Measurements from ENCODE around the gene LSM5.
A peak's percentile ranks its signal among the peaks of the same experiment; 100 is the strongest.
"Not testable (repeated sequence)": the region's sequence is repeated elsewhere in the genome, so short reads cannot be mapped to it uniquely, and the experiment has no call there.

The LSM5 gene

DNA sequence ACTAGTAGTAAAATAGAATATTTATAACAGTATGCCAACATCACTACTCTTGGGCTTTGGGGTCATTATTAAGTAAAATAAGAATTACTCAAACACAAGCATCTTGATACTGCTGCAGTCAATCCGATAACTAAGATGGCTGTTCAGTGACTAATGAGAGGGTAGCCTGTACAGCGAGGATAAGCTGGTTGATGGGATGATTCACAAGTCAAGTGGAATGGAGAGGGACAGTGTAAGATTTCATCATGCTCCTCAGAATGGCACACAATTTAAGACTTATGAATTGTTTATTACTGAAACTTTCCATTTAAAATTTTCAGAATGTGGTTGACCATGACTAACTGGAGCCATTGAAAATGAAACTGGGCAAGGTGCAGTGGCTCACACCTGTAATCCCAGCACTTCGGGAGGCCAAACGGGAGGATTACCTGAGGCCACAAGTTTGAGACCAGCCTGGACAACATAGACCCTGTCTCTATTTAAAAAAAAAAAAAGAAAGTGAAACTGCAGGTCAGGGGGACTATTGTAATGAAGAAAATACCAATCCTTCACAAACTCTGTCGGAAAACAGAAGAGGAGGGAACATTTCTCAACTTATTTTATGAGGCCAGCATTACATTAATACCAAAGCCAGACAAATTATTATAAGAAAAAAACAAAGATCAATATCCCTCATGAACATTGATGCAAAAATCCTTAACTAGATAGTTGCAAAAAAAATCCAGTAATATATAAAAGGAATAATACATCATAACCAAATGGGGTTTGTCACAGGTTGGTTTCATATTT, 16.3 kb upstream of the LSM5 start:
- DNase-seq (ENCODE audit: low read depth in 2 of 2): no peak

GRCh38 chr7:32502728-32503127, 12.5 kb upstream of the LSM5 start:
- no peak for DNase-seq (ENCODE audit: low read depth in 2 of 2)

DNA sequence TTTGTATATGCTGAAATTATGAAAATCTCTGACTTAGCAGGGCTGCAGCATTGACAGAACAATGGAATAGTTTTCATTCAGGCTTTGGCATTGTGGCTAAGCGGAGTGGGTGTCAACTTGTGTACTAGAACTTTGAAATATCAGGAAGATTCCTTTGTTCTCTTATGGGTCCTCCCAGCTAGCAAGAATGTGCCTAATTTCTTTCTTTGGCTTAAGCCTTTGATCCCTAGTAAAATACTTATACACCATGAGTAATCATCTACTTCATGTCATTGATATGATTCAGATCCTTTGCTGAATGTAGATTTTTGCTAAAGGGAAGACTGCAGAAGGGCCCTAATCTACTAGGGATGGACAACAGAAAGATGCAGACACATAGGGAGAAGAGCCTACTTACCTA, 11.3 kb upstream of the LSM5 start:
- DNase-seq (ENCODE audit: low read depth in 2 of 2): no peak

DNA sequence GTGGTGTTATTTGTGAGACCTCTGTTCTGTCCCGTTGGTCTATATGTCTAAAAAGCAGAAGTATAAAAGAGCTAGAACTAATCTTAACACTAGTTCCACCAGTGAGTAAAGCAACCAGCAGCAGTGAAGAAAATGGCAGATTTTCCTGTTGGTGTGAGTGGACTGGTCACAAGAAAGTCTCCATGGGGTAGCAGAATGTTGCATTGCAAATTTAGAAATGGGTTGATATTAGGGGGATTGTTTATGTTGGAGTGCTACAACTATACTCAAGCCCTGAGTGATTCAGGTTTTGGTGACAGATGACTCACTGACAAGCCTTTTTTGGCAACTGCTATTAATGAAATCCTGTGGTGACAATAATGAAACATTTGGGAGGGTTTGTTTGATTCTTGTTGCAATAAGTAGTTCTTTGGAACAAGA, 10.8 kb upstream of the LSM5 start:
- no peak for DNase-seq (ENCODE audit: low read depth in 2 of 2)

- DNase-seq (ENCODE audit: low read depth in 2 of 2): not testable (repeated sequence)
Observed at GRCh38 chr7:32500216-32500615, 10.0 kb upstream of the LSM5 start.

DNA sequence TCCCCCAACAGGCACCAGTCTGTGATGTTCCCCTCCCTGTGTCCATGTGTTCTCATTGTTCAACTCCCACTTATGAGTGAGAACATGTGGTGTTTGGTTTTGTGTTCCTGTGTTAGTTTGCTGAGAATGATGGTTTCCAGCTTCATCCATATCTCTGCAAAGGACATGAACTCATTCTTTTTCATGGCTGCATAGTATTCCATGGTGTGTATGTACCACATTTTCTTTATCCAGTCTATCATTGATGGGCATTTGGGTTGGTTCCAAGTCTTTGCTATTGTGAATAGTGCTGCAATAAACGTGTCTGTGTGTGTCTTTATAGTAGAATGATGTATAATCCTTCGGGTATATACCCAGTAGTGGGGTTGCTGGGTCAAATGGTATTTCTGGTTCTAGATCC, 9.6 kb upstream of the LSM5 start:
- DNase-seq (ENCODE audit: low read depth in 2 of 2): not testable (repeated sequence)

- DNase-seq (ENCODE audit: low read depth in 2 of 2): no peak
Observed at GRCh38 chr7:32496052-32496813, 6.1 kb upstream of the LSM5 start.

DNA sequence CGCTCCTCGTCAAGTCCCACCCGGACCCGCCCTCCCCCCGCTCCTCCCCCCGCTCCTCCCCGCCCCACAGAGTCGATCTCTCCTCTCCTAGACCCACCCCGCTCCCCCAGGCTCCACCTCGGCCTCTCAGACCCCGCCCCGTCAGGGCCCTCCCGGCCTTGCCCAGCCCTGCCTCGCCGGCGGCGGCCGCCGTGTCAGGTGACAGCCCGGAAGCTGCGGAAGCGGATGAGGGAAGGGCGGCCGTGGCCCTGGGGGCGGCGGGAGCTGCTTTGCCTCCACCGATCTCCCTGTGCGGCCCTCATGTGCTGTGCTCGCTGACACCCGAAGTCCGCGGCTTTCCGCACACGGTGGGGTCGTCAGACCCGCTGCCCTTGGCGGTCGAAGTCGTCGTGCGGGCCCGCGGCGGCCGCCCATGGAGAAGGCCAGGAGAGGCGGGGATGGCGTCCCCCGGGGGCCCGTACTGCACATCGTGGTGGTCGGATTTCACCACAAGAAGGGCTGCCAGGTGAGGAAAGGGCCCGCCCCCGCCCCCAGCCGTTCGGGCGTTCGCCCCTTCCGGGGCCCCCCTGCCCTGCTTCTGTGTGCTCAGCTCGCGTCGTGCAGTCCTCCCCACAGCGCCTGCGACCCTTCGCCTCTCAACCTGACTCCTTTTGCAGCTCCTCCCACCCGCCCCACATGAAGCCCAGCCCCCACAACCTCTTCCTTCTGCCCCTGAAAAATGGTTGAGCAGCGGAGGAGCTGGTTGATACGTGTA, 5.3 kb upstream of the LSM5 start, which contains the start of gene AVL9:
Gene AVL9 (plus strand): TSS at position 192 of the 754 bp plus-strand sequence. CDS start 221 bp downstream, at position 413.
- DNase-seq (ENCODE audit: low read depth in 2 of 2): peak; percentile 99

GRCh38 chr7:32494946-32495297, 4.7 kb upstream of the LSM5 start:
- no peak for DNase-seq (ENCODE audit: low read depth in 2 of 2)

DNA sequence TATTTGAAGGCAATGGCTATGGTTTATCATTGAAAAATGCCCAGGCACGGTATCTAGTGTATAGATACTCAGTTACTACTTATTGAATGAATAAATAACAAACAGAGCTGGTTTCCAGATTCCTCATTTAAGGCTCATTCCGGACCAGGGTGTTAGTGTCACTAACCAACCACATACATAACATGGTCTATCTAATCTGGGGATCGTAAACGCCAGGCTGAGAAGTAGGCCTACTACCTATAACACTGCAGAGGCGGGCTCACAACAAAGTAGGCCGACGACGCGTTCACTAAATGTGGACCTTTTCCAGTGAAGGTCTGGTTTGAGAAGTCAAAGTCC, 423 bp downstream of the LSM5 start:
- no peak for DNase-seq (ENCODE audit: low read depth in 2 of 2)

- DNase-seq (ENCODE audit: low read depth in 2 of 2): no peak
Observed at GRCh38 chr7:32481921-32482320, 8.3 kb downstream of the LSM5 start.

DNA sequence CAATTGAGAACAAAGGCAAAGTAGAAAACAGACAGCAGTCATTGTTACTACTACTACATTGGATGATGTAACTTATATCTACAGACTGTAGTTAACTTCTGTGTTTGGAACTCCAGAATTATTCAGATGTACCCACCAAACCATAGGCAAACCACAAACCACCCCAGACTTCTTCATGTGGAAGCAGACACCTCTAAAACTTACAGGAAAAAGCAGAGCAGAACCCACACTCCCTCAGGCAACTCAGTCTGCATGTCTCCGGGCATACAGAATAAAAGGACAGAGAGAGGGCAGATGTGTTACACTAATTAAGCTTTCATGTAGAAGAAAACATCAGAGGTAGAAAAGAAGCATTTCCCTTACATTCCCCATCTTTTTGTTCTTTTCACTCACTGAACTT, 9.0 kb downstream of the LSM5 start:
- DNase-seq (ENCODE audit: low read depth in 2 of 2): no peak

- no peak for DNase-seq (ENCODE audit: low read depth in 2 of 2)
Observed at GRCh38 chr7:32479574-32480200, 10.5 kb downstream of the LSM5 start.

DNA sequence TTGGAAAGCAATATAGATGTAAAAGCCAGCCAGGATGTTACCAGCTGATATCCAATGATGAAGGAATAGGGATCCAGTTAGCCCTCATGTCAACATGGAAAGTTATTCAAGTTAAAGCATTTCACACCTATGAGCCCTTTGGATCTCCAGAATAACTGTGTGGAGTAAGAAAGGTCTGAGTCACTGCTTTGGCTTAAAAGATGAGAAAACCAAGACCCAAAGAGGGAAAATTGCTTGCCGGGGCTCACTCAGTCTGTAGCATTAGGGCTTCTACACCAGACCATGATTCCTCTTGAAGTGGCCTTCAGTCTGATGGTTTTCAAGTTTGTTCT, 12.6 kb downstream of the LSM5 start:
- DNase-seq (ENCODE audit: low read depth in 2 of 2): no peak

DNA sequence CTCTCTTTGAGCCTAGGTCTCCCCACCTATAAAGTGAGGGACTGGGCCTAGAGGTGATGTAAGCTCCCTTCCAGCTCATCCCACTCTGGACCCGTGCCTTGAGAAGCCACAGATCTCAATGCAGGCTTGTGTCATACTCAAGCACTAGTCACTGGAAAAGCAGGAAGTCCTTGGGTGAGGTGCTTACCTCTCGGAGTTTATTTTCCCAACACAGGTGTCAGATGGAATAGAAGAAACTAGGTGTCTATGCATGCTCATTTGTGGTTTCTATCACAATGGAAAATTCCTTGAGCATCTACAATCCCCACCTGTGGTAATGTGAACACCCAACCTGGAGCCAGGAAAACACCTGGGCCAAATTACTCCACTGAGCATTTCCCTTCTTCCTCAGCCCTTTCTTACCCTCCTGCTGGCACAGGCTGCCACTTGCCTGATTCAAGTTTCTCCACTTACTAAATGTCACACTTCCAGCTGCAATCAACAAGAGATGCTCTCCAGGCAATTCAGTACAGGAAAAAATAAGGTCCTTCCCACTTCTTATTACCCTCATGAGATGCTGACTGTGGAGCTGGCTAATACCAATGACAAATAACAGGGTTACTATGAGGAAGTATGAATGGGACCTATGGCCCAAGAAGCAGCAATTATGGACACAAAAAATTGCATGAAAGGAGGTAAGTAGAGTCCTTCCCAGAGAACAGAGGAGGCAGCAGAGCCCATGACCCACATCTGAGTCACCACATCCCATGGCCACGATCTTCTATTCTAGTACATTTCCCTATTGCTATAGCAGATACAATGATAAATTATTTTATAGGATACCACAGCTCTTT, 13.1 kb downstream of the LSM5 start:
- no peak for DNase-seq (ENCODE audit: low read depth in 2 of 2)

- no peak for DNase-seq (ENCODE audit: low read depth in 2 of 2)
Observed at GRCh38 chr7:32474008-32474407, 16.2 kb downstream of the LSM5 start.

DNA sequence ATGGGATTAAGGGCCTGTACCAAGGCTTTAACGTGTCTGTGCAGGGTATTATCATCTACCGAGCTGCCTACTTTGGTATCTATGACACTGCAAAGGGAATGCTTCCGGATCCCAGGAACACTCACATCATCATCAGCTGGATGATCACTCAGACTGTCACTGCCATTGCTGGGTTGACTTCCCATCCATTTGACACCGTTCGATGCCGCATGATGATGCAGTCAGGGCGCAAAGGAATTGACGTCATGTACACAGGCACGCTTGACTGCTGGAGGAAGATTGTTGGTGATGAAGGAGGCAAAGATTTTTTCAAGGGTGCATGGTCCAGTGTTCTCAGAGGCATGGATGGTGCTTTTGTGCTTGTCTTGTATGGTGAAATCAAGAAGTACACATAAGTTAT, 18.2 kb downstream of the LSM5 start:
- DNase-seq (ENCODE audit: low read depth in 2 of 2): no peak

- DNase-seq (ENCODE audit: low read depth in 2 of 2): no peak
Observed at GRCh38 chr7:32470871-32471270, 19.3 kb downstream of the LSM5 start.

DNA sequence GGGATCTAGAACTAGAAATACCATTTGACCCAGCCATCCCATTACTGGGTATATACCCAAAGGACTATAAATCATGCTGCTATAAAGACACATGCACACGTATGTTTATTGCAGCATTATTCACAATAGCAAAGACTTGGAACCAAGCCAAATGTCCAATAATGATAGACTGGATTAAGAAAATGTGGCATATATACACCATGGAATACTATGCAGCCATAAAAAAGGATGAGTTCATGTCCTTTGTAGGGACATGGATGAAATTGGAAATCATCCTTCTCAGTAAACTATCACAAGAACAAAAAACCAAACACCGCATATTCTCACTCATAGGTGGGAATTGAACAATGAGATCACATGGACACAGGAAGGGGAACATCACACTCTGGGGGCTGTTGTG, 20.2 kb downstream of the LSM5 start:
- not testable (repeated sequence) for DNase-seq (ENCODE audit: low read depth in 2 of 2)

DNA sequence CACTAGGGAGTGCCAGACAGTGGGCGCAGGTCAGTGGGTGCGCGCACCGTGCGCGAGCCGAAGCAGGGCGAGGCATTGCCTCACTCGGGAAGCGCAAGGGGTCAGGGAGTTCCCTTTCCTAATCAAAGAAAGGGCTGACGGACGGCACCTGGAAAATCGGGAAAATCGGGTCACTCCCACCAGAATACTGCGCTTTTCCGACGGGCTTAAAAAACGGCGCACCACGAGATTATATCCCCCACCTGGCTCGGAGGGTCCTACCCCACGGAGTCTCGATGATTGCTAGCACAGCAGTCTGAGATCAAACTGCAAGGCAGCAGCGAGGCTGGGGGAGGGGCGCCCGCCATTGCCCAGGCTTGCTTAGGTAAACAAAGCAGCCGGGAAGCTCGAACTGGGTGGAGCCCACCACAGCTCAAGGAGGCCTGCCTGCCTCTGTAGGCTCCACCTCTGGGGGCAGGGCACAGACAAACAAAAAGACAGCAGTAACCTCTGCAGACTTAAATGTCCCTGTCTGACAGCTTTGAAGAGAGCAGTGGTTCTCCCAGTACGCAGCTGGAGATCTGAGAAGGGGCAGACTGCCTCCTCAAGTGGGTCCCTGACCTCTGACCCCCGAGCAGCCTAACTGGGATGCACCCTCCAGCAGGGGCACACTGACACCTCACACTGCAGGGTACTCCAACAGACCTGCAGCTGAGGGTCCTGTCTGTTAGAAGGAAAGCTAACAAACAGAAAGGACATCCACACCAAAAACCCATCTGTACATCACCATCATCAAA, 25.4 kb downstream of the LSM5 start:
- DNase-seq (ENCODE audit: low read depth in 2 of 2): not testable (repeated sequence)

DNA sequence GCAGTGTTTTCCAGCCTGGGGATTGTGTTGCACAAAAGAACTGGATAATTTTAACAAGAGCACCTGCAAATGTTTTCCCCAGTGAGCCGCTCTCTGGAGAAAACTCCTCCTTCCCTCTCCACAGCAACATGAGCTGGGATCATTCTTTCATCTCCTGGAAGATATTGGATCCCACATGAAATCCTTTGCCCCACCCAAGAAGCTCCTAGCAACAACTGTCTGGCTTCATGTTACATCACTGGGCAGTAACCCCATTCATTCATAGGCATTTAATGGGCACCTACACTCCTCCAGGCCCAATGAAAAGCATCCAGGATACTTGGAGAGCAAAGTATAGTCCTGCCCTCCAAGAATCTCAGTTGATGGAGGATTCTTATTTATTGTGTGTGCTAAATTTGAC, 27.2 kb downstream of the LSM5 start:
- DNase-seq (ENCODE audit: low read depth in 2 of 2): no peak

Measured in stimulated activated CD8-positive, alpha-beta memory T cell treated with anti-CD3 and anti-CD28 coated beads, Interleukin-2, amount 100 ng/mL, for 48 hours (primary cell).